HG02852 (cell line): ENCODE measurements around the gene FERMT2.

Experiments used
- ATAC-seq: cut with Tn5 transposase; IDR thresholded peaks from one replicate; pipeline ENCODE4 v1.9.1; 2021; ENCODE audit warnings: mild to moderate bottlenecking, moderate library complexity; ENCODE audit not compliant: unreplicated experiment

FERMT2 gene, protein sequence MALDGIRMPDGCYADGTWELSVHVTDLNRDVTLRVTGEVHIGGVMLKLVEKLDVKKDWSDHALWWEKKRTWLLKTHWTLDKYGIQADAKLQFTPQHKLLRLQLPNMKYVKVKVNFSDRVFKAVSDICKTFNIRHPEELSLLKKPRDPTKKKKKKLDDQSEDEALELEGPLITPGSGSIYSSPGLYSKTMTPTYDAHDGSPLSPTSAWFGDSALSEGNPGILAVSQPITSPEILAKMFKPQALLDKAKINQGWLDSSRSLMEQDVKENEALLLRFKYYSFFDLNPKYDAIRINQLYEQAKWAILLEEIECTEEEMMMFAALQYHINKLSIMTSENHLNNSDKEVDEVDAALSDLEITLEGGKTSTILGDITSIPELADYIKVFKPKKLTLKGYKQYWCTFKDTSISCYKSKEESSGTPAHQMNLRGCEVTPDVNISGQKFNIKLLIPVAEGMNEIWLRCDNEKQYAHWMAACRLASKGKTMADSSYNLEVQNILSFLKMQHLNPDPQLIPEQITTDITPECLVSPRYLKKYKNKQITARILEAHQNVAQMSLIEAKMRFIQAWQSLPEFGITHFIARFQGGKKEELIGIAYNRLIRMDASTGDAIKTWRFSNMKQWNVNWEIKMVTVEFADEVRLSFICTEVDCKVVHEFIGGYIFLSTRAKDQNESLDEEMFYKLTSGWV

DNA sequence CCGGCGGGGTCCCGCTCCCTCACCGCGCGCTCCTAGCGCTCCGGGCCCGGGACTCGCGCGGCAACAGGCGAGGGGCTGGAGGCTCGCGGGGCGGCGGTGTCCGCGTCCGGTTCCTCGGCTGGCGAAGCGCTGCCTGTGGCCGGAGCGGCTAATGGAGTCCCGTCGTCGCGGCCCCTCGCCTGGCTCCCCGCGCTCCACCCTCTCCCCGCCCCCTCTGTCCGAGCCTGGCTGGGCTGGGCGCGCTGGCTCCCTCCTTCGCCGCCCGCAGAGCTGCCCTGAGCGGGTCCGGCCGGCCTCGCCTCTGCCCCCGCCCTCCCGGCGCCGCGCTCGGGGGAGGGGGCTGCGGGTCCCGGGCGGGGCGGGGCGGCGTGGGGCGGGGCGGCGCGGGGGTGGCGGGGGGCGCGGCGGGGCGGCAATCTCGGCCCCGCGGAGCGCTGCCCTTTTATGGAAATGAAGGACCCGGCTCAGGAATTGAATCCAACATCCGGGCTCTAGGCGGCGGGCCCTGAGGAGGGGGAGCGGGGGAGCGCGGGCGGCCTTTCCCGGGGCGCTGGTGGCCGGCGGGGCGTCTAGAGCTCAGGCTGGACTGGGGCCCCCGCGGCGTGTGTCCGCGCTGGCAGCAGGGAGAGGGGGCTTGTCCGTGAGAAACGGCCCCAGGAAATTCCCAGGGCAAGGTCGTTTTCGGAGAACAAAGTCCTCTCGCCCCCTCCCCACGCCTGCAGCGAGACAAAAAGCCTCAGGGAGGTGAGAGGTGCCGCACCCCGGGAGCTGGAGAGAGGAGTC lies at the start of gene FERMT2:
Gene FERMT2, minus strand, starts transcription at position 153 of the 783 bp plus-strand sequence. CDS start 482 bp downstream, outside the sequence.
- ATAC-seq, result peak; percentile 65

DNA sequence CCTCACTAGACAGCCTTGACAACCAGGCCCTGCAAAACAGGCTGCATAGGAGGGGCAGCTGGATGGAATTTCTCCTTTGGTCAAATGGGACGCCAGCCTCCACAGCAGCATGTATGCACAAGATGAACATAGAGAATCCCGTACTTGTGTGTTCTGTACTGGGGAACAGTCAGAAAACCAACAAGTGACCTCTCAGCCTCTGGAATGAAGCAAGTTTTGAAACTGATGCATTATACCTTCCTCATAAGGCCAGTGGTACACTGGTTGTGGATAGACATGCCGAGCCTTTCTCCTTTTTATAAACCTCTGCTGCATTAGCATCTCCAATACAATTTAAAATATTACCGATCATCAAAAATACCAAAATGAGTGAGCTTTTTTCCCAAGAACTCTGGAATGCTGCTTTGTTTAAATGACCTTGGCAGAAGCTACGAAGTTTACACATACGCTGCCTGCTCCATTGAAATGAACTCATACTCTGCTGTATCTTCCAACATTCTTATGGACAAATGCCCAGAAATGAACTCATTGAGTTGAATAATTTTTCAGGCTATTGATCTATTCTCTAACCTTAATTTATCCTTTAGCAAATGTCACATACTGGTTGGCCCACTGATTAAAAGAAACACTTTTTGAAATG lies 47.6 kb upstream of the FERMT2 start:
- ATAC-seq, result no peak

DNA sequence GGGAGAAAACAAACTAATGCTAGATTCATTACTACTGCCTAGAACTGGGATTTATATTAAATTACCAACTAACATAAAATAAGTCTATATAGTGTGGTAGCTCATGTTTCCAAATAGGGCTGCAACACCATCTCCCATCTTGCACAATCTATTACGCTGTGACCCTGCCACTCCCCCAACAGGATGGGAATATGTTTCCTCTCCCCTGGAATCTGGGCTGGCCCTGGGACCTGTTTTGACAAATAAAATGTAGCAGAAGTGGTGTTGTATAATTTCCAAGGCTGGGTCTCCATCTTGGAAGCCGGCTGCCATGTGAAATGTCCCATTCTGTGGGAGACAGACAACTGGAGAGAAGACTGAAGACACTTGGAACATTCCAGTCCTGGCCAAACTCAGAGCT lies 45.6 kb upstream of the FERMT2 start:
- no peak for ATAC-seq

DNA sequence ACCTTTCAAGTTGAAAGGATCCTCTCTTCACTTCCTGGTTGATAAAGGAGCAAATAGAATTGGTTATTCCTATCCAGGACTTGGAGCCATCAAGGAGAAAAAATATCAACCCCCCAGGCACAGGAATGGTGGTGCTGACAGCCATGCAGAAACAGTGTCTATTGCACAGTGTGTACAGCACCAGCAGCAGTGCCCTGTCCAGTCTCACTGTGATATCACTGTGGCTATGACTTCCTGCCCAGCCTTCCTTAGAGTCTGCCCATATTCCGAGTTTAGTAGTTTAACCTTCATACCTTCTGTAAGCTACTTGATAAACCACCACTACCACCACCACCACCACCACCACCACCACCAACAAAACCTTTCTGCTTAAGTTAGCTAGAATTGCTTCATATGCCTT lies 45.1 kb upstream of the FERMT2 start:
- no peak for ATAC-seq

DNA sequence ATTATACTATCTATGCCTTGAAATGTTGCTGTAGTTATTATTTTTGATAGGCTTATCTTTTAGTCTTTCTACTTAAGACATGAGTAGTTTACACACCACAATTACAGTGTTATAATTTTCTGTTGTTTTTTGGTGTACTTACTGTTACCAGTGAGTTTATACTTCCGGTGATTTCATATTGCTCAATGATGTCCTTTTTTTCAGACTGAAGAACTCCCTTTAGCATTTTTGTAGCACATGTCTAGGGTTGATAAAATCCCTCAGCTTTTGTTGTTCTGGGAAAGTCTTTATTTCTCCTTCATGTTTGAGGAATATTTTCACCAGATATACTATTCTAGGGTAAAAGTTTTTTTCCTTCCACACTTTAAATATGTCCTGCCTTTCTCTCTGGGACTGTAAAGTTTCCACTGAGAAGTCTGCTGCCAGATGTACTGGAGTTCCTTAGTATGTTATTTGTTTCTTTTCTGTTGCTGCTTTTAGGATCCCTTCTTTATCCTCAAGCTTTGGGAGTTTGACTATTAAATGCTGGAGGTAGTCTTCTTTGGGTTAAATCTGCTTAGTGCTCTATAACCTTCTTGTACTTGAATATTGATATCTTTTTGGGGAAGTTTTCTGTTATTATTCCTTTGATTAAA lies 41.5 kb upstream of the FERMT2 start:
- no peak for ATAC-seq

DNA sequence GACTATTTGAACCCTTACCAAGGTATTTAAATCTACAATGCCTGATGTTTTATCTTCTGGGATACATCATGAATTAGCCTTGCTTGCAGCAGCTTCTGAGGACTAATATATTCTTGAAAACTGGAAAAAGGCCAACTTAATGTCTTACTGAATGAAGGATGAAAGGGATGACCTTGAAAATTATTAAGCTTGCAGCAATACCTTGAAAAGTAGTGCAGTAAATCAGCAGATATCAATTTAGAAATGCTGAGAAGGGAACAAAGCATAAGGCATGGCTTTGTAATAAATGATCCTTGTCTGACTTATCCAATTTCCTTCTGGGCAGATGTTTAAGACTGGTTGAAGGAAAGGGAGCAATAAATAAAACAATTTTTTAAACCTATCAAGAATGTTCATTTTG lies 37.3 kb upstream of the FERMT2 start:
- ATAC-seq, result no peak

DNA sequence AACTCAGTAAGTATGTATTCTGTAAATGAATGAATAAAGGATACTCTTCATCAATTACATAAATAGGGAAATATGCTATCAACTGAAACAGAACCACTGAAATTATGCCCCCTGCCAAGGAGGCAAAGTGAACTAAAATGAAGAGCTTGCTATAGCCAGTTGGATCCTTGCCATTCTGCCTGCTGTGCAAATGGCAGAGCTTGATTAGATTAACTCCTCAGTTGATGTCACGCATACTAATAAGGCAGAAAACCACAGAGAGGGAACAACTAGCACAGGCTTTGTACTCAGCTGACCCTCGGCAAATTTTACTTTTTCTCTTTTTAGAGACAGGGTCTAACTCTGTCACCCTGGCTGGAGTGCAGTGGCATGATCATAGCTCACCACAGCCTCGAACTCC lies 36.7 kb upstream of the FERMT2 start:
- no peak for ATAC-seq

DNA sequence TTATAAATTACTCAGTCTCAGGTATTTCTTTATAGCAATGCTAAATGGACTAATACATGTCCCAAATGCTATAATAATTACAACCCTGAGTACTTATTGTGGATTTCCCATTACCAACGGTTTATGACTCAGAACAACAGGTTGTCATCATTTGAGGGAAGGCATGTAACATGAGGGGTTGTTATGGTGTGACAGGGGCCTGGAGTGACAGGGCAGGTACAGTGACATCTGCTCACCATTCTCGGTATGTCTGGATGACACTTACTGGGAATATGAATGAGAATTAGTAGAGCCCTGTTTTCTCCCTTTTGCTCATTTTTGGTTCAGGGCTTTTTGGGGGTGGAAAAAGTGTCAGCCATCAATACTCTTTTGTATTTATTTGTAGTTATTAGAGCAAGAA lies 36.2 kb upstream of the FERMT2 start:
- ATAC-seq, result no peak

DNA sequence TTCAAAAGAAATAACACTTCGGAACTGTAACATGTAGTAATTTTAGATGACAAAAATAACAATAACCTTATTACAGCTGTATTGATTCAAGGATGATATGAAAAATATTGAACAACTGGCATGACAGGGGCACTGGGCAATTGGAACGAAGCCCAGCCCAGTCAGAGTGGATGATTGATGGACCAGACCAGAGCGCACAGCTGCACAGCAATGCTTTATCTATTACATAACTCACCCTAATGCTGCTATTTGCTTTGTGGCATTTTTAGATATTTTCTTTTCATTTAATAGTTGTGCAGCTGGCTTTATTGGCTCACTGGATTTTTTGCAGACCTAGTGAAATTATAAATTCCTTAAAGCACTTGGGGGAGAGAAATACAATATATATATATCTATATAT lies 26.9 kb upstream of the FERMT2 start:
- no peak for ATAC-seq

DNA sequence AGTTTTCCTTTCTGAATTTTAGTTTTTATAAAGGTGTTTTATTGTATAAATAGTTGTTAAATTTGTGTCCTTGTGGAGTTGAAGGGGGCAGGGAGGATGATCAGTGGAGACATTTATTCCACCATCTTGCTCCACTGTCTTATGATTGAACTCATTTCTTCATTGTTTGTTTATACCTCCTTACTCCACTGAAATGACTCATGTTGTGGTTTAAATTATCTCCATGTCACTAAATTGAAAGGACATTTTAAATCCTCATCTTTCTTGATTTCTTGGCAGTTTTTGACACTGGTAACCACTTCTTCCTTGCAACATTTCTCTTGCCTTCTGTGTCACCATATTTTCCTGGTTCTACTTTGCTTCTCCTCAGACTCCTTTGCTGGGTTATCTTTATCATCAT lies 23.6 kb upstream of the FERMT2 start:
- ATAC-seq, result no peak

DNA sequence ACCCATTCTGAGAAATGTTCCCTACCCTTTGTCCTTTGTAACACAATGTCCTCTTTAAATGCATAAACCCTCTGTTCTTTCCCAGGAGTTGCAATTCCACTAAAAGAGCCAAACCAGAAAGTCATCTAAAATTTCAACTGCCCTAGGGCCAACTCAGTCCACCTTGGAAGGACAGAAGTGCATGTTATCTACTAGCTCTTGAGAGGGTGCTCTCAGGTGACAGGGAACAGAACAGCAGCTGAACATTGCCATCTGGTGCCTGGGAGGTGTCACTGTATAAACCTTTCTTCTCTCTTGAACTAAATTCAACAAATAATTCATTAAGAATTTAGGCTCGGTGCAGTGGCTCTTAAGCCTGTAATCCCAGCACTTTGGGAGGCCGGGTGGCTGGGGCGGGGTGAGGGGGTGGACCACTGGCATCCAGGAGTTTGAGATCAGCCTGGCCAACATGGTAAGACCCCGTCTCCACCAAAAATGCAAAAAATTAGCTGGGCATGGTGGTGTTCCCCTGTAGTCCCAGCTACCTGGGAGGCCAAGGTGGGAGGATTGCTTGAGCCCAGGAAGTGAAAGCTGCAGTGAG lies 10.3 kb upstream of the FERMT2 start:
- ATAC-seq, result no peak

DNA sequence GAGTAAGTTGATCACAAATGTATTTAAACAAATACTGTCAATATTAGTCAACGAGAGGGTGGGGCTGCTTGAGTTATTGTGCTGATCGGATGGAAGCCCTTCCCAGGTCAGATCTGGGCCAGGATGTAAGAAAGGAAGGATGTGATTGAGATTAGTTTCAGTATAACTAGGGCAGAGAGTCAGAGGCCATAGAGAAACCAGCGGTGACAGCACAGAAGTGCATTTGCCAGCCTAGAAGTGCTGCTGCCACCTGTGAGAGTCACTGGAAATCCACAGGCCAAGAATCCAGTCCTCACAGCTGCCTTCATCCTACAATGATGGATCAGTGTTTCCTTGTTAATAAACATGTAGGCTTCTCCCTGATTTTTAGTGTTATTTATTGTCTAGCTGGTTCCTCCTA lies 9.8 kb upstream of the FERMT2 start:
- no peak for ATAC-seq

DNA sequence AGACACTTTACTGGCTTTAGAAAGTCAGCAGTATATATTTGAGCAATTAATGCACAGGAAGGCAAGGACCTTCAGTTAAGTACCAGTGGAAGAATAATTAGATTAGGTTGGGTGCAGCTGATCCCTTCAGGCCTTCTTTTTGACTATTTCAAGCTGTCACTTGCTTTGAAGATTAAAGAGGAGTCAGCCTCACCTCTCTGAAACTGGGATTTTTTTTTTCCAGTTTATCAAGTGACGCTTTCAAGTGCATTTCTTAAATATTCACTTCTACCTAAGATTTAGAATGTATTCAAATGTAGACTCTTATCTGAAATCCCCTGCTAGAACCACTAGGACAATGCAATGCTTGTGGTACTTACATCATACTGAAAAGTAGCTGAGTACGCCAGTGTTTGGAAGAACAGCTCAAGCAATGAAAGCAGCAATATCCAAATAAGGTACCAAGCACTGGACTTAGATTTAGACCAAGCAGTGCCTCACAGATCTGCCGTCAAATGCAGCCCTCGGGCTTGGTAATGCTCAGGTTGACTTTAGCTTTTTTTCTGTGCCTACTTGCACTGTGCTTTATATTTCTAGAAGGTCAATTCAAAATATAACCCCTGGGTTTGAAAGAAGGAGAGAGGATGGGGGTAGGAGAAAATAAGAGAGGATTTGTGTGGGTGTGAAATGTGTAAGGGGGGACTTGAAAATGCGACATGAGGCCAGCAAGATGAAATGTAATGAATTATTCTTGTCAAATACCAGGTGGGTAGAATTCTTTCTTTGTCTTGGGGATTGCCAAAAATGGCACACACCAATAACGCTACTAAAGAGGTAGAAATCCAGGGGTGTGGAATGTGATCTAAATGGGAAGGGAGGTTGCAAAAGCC lies 3.7 kb upstream of the FERMT2 start:
- ATAC-seq, result no peak

DNA sequence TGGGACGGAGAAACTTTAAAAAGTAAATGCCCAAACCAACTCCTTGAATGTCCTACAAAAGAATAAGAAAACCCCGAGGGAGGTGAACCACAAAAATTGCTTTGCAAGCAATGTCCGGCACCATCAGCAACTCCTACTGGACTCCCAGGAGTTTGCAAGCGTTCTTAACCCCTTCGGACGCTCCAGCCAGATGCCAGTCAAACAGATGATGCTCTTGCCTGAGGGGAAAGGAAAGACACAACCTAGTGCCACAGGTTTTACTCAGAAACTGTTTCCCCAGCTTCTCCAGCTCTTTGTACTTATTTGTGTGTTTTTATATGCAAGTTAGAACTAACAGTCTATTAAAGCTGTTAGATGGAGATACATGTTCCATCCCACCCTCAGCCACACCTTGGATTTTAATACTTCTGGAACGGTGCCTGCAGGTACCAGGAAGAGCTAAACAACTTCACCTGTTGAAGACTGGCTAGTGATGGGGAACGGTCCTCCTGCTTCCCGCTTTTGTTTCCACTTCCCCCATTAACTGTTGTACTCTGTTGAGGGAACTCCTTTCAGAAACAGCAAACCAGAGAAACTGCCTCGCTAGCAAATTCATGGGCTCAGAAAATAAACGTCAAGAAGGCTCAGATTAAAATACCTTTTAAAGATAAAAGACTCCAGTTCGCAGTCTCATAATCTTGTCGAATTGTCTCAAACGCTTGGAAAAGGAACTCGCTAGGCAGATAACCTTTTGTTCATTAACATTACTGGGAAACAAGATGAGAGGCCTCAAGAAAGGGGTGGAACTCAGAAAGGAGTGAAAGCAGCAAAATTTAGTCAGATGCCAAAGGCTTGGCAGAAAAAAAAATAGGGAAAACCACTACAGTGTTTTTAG lies 1.1 kb upstream of the FERMT2 start:
- ATAC-seq, result no peak

DNA sequence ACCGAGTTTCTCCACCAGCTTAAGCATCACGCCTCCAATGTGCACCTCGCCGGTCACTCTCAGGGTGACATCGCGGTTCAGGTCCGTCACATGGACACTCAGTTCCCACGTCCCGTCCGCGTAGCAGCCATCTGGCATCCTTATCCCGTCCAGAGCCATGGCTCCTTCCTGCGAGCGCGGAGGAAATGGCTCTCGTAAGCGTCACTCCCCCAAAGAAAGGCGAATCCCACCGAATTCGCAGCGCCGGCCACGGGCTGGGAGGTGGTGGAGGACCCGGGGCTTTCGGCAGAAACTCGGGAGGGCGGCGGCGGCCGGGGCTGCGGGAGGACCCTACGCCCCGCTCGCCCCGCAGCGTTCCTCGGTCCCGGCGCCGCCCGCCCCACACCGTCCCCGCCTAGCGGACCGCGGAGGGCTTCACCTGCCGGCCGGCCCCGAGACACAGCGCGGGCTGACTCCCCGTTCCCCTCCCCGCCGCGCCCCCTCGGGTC lies 396 bp downstream of the FERMT2 start:
- ATAC-seq, result peak; percentile 46

DNA sequence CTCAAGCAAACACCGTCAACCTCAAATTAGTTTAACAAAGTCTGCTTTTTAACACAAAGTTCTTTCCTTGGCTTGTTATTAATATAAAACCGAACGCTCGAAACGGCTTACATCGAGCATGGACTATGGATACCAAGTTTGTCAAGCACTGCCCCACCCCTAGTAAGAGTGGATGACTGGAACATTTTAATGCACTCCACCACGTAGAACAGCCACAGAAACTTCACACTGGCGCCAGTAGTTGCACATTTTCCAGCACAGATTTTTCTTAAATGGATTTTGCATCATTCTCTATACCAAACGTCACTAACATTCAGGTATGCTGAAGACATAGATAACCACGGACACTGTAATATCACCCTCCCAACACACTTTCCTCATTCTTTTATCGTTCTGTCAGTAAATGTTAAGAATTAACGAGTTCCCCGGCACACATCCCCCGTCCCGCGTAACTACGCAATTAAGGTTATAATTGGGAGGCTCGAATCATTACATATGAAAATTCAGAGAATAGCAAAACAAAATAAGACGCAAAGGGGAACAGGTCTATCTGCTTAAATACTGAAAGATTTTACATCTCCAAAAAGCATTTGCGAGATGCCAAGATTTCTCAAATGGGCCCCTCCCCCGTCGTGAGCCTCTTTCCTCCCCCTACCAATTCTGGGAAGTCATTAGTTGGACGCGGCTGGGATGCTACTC lies 990 bp downstream of the FERMT2 start:
- ATAC-seq, result no peak

DNA sequence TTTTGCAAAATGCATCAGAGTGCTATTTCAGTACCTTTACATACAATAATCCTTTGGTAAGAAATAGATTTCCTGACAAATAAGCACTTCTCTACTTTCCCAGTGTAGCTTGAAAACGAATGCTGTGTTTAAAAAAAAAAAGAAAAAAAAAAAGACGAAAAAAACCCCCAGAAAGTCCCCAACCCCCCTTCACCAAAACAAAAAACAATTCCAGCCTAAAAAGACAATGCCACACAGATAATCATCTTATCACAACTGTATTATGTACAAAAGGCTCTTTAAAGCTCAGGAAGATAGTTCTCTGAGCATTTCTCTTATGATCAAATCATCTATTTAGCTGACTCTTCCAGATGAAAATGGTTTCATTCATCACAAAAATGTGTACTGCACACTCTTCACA lies 1.6 kb downstream of the FERMT2 start:
- ATAC-seq, result no peak

DNA sequence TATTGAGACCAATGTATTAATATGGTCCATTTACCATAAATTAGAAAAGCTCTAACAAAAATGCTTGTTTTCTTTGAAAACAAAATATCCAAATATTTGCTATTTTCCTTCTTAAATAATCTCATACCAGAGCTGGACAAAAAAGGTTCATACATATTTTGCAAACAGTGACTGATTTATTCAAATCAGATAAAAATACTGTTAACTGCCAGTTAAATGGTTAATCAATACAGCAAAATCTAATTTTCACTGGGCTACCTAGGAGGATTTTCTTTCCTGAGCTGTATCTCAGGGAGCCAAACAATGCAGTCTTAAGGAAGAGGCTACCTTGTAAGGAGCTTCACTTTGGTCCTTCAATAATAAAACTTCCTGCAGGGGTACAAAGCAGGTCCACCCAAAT lies 2.0 kb downstream of the FERMT2 start:
- no peak for ATAC-seq
